Measurements from ENCODE around the gene NPHS1.
"Not testable (repeated sequence)": the region's sequence is repeated elsewhere in the genome, so short reads cannot be mapped to it uniquely, and the experiment has no call there.

NPHS1 gene

DNA sequence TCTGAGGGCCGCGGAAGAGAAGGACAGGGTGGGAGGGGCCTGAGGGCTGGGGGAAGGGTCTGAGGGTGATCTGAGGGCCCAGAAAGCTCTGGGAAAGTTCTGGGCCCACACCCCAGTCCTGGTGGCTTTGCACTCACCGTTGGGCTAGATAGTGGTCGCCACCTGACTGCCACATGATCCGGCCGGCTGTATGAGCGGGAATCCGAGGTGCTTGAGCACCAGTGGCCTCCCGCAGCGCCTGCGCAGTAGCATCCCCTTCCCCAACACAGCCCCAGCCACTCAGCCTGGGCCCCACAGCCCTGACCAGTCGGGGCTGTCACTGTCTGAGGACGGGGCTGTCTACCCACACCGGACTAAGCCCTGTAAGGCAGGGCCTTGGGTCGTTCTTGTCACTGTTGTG, 54.6 kb downstream of the NPHS1 start:
- Histone ChIP-seq H3K9me2 (replicated peaks; ENCODE audit: control insufficient read depth, low read length) (no peaks in the 10 kb centered on the region), H3K27me3 (ENCODE audit: control insufficient read depth, low read length) (peaks cover 7% of the 10 kb centered on the region; the same call in 1 of the 2 replicates), H3K27ac (ENCODE audit: low read depth, low read length) (no peak overlapping the region), H3K79me2 (ENCODE audit: control insufficient read depth, low read length) (no peaks in the 10 kb centered on the region), H3K4me2 (ENCODE audit: low read length) (no peak overlapping the region), H3K4me1 (ENCODE audit: control insufficient read depth, low read length) (no peaks in the 10 kb centered on the region), H3F3A (ENCODE audit: control insufficient read depth, insufficient read depth) (no peaks in the 10 kb centered on the region), H3K9me3 (ENCODE audit: control insufficient read depth, insufficient read depth, low read length) (no peaks in the 10 kb centered on the region), H4K20me1 (ENCODE audit: control insufficient read depth, insufficient read depth, low read depth, low read length) (no peaks in the 10 kb centered on the region), H3K4me3 (ENCODE audit: low read length) (no peak overlapping the region), H3K36me3 (ENCODE audit: control insufficient read depth, low read length) (no peaks in the 10 kb centered on the region)
- no peak for TF ChIP-seq EZH2phosphoT487 (IDR thresholded peaks at IDR 0.05; ENCODE audit: borderline replicate concordance, low read length)
- TF ChIP-seq, protein P1, sequence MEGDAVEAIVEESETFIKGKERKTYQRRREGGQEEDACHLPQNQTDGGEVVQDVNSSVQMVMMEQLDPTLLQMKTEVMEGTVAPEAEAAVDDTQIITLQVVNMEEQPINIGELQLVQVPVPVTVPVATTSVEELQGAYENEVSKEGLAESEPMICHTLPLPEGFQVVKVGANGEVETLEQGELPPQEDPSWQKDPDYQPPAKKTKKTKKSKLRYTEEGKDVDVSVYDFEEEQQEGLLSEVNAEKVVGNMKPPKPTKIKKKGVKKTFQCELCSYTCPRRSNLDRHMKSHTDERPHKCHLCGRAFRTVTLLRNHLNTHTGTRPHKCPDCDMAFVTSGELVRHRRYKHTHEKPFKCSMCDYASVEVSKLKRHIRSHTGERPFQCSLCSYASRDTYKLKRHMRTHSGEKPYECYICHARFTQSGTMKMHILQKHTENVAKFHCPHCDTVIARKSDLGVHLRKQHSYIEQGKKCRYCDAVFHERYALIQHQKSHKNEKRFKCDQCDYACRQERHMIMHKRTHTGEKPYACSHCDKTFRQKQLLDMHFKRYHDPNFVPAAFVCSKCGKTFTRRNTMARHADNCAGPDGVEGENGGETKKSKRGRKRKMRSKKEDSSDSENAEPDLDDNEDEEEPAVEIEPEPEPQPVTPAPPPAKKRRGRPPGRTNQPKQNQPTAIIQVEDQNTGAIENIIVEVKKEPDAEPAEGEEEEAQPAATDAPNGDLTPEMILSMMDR (IDR thresholded peaks at IDR 0.05; ENCODE audit: low read depth, low read length, poor library complexity, severe bottlenecking): no peak

DNA sequence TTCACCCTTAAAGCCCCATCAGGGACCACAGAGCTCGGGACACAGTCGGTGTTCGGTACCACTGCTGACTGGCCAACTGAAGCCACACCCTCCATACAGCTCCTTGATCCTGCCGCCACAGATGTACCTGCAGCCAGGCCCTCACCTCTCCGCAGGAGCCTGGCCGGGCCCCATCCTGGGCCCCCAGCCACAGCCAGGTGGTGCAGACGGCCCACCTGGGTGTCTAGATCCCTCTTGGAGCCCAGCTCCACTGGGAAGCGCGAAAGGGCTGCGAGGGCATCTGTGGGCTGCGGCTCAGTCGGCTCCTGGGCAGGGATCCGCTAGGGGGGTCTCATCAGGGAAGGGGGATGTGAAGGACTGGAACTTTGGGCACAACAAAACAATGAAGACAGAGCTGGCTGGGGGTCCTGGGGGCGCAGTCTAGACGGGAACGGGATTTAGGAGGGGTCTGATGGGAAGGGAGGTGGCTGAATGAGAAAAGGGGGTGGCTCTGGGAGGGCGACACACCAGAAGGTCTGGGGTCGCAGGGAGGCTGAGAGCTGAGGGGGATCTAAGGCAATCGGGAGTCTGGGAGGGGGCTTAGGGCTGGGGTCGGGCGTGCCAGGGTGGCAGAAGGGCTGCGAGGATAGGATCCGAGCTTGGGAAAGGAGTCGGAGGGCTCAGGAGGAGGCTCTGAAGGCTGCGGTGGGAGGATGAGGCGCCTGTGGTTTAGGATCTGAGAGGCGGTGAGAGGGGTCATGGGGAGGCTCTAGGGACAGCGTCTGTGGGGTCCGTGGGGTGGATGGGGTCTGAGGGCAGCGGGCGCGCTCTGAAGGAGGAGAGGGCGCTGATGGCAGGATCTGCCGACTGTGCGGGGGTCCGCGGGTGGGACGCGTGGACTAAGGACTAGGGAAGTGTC, 55.4 kb downstream of the NPHS1 start:
- Histone ChIP-seq H3K4me3 (ENCODE audit: low read length) (no peak overlapping the region), H3F3A (ENCODE audit: control insufficient read depth, insufficient read depth) (no peaks in the 10 kb centered on the region), H3K36me3 (ENCODE audit: control insufficient read depth, low read length) (no peaks in the 10 kb centered on the region), H3K9me3 (ENCODE audit: control insufficient read depth, insufficient read depth, low read length) (no peaks in the 10 kb centered on the region), H3K27ac (ENCODE audit: low read depth, low read length) (no peak overlapping the region), H3K9me2 (replicated peaks; ENCODE audit: control insufficient read depth, low read length) (no peaks in the 10 kb centered on the region), H3K27me3 (ENCODE audit: control insufficient read depth, low read length) (peaks cover 7% of the 10 kb centered on the region; the same call in 1 of the 2 replicates), H3K79me2 (ENCODE audit: control insufficient read depth, low read length) (no peaks in the 10 kb centered on the region), H3K4me2 (ENCODE audit: low read length) (no peak overlapping the region), H4K20me1 (ENCODE audit: control insufficient read depth, insufficient read depth, low read depth, low read length) (no peaks in the 10 kb centered on the region), H3K4me1 (ENCODE audit: control insufficient read depth, low read length) (no peaks in the 10 kb centered on the region)
- TF ChIP-seq, protein P1 (IDR thresholded peaks at IDR 0.05; ENCODE audit: low read depth, low read length, poor library complexity, severe bottlenecking): no peak
- TF ChIP-seq EZH2phosphoT487 (IDR thresholded peaks at IDR 0.05; ENCODE audit: borderline replicate concordance, low read length): no peak

DNA sequence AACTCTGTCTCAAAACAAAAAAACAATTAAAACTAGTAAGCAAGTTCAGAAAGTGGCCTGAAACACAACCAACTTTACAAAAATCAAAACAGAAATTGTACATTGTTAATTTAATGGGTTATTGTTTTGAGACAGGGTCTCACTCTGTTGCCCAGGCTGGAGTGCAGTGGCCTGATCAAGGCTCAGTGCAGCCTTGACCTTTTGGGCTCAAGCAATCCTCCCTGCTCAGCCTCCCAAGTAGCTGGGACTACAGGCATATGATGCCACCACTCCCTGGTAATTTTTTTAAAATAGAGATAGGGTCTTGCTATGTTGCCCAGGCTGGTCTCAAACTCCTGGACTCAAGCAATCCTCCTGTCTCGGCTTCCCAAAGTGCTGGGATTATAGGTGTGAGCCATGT, 56.7 kb downstream of the NPHS1 start:
- not testable (repeated sequence) for H3K4me1 ChIP-seq (ENCODE audit: control insufficient read depth, low read length); H3F3A ChIP-seq (ENCODE audit: control insufficient read depth, insufficient read depth); H3K4me2 ChIP-seq (ENCODE audit: low read length); H3K27me3 ChIP-seq (ENCODE audit: control insufficient read depth, low read length); H3K4me3 ChIP-seq (ENCODE audit: low read length); H3K27ac ChIP-seq (ENCODE audit: low read depth, low read length); H3K79me2 ChIP-seq (ENCODE audit: control insufficient read depth, low read length); H3K9me3 ChIP-seq (ENCODE audit: control insufficient read depth, insufficient read depth, low read length); H3K36me3 ChIP-seq (ENCODE audit: control insufficient read depth, low read length); H3K9me2 ChIP-seq (replicated peaks; ENCODE audit: control insufficient read depth, low read length); H4K20me1 ChIP-seq (ENCODE audit: control insufficient read depth, insufficient read depth, low read depth, low read length)

DNA sequence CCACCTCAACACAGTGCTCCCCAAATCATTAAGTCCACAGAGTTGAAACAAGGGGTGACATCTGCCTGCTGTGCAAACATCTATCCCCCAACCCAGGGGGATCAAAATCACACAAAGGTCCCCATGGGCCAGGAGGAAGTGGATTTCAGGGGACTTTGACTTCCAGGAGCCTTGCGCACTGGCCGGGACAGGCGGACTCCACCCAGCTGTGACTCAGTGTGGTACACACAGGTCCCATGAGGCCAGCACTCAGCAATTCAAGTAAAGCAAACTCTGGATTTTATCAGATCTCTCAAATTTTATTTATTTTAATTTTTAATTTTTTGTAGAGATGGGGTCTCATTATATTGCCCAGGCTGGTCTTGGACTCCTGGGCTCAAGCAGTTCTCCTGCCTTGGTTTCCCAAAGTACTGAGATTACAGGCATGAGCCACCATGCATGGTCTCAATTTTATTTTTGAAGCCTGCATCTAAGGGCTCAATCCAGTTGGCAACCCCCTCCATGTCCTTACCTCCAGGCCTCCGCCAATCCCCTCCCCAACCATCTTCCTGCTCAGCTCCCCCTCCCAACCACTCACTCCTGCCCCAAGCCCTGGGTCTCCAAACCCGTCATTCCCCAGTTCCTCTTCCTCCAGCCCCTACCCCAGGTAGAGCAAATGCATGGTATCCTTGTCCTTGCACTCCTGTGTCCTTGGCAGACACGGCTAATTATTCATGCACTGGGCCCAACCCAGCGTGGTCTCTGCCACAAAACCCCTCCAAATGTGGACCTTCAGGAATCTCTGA, 58.7 kb downstream of the NPHS1 start:
- Histone ChIP-seq H3K79me2 (ENCODE audit: control insufficient read depth, low read length) (no peaks in the 10 kb centered on the region), H3K4me2 (ENCODE audit: low read length) (no peak overlapping the region), H3K4me1 (ENCODE audit: control insufficient read depth, low read length) (no peaks in the 10 kb centered on the region), H3K27ac (ENCODE audit: low read depth, low read length) (no peak overlapping the region), H3K27me3 (ENCODE audit: control insufficient read depth, low read length) (peaks cover 7% of the 10 kb centered on the region; the same call in 1 of the 2 replicates), H3K9me2 (replicated peaks; ENCODE audit: control insufficient read depth, low read length) (no peaks in the 10 kb centered on the region), H3K4me3 (ENCODE audit: low read length) (no peak overlapping the region), H3K9me3 (ENCODE audit: control insufficient read depth, insufficient read depth, low read length) (no peaks in the 10 kb centered on the region), H3K36me3 (ENCODE audit: control insufficient read depth, low read length) (no peaks in the 10 kb centered on the region), H3F3A (ENCODE audit: control insufficient read depth, insufficient read depth) (no peaks in the 10 kb centered on the region), H4K20me1 (ENCODE audit: control insufficient read depth, insufficient read depth, low read depth, low read length) (no peaks in the 10 kb centered on the region)
- TF ChIP-seq, protein P1 (IDR thresholded peaks at IDR 0.05; ENCODE audit: low read depth, low read length, poor library complexity, severe bottlenecking): no peak
- no peak for TF ChIP-seq EZH2phosphoT487 (IDR thresholded peaks at IDR 0.05; ENCODE audit: borderline replicate concordance, low read length)

Measured in DOHH2 (cell line).